DOHH2 (cell line): ENCODE results near the gene EPYC.

ENCODE experiments used
- CTCF ChIP-seq: fragments of 200-600 bp; sonication (generic); IDR thresholded peaks from one replicate; pipeline ENCODE4 v1.5.1; 2014; ENCODE audit warnings: antibody characterized with exemption, mild to moderate bottlenecking, low read depth, low read length; ENCODE audit not compliant: poor library complexity, severe bottlenecking
- EZH2phosphoT487 ChIP-seq: fragments of 200-600 bp; sonication (generic); IDR thresholded peaks from 2 replicates; pipeline ENCODE4 v1.6.1; 2017; ENCODE audit warnings: borderline replicate concordance, mild to moderate bottlenecking, antibody characterized with exemption, low read length, moderate library complexity, mixed read lengths

GRCh38 chr12:91053951-91054715 is 49.4 kb upstream of the EPYC start:
- TF ChIP-seq CTCF (no peak), EZH2phosphoT487 (no peak)
